Stimulated activated naive CD8-positive, alpha-beta T cell treated with anti-CD3 and anti-CD28 coated beads, Interleukin-15, amount 100 ng/mL, for 72 hours (primary cell): ENCODE data around the gene MANF.
"Not testable (repeated sequence)": the region's sequence is repeated elsewhere in the genome, so short reads cannot be mapped to it uniquely, and the experiment has no call there.

ENCODE experiments used
- ATAC-seq: fragments of 150-1000 bp; cut with Tn5 transposase; 2 replicates; pipeline ENCODE4 v1.10.0; 2021; ENCODE audit warnings: mild to moderate bottlenecking, moderate library complexity
- DNase-seq, 2 donors: peaks; one replicate each; pipeline ENCODE4 v3.0.0; 2021 to 2022
- H3K27ac Mint-ChIP-seq, 2 donors: one replicate each; pipeline ENCODE4 v1.8.0; 2022; ENCODE audit warnings: mild to moderate bottlenecking in 2 of 2, mixed read lengths in 2 of 2, moderate library complexity in 2 of 2
- H3K27me3 Mint-ChIP-seq: one replicate; pipeline ENCODE4 v1.8.0; 2022; ENCODE audit warnings: mixed read lengths
- H3K4me1 Mint-ChIP-seq: one replicate; pipeline ENCODE4 v1.8.0; 2022; ENCODE audit warnings: mild to moderate bottlenecking, mixed read lengths
- H3K4me3 Mint-ChIP-seq, 2 donors: one replicate each; pipeline ENCODE4 v1.8.0; 2022; ENCODE audit warnings: mild to moderate bottlenecking in 2 of 2, mixed read lengths in 2 of 2, moderate library complexity in 1 of 2
- H3K9me3 Mint-ChIP-seq, 2 donors: one replicate each; pipeline ENCODE4 v1.8.0; 2022; ENCODE audit warnings: mixed read lengths in 2 of 2

Gene MANF

DNA sequence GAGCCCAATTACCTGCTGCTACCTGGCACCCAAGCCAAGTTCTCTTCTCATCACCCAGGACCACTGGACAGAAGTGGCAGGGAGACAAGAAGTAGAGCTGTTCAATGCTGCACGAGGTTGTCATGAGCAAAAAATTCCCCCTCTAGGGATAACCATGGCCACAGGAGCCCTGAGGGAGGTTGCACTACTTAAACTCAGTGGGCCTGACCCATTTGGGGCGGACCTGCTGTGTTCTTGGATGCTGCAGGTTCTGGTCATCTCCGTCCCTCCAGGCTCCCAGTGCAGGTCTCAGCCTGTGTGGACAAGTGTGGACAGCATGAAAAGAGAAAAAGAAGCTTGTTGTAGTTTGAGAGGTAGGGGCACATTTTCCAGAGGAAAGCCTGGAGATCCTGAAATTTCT, 26.1 kb upstream of the MANF start:
- DNase-seq, result no peak
- Mint-ChIP-seq H3K27me3 (no peaks in the 10 kb centered on the region), H3K27ac (no peak overlapping the region), H3K4me1 (no peaks in the 10 kb centered on the region), H3K9me3 (no peaks in the 10 kb centered on the region), H3K4me3 (no peak overlapping the region)
- ATAC-seq, result no peak

DNA sequence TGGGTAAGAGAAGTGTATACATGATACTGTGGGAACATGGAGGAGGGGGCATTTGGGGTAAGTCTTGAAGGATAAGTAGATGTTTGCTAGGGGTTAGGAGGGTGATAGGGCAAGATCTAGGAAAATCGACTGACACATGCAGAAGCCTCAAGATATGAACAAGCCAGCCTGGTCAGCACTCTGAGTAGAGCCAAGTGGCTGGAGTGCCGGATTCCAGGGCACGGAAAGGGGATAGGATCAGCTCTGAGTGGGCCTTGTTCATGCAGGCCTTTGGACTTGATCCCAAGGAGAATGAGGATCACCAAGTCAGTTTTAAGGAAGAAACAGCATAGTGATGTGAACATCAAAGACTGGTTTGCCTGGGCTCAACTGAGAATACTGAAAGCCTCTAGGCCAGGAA, 24.3 kb upstream of the MANF start:
- H3K27me3 Mint-ChIP-seq, result no peaks in the 10 kb centered on the region
- DNase-seq (no peak), ATAC-seq (no peak)
- H3K9me3 Mint-ChIP-seq, result no peaks in the 10 kb centered on the region
- H3K4me3 Mint-ChIP-seq, result no peak overlapping the region
- no peak overlapping the region for H3K27ac Mint-ChIP-seq
- H3K4me1 Mint-ChIP-seq, result no peaks in the 10 kb centered on the region

DNA sequence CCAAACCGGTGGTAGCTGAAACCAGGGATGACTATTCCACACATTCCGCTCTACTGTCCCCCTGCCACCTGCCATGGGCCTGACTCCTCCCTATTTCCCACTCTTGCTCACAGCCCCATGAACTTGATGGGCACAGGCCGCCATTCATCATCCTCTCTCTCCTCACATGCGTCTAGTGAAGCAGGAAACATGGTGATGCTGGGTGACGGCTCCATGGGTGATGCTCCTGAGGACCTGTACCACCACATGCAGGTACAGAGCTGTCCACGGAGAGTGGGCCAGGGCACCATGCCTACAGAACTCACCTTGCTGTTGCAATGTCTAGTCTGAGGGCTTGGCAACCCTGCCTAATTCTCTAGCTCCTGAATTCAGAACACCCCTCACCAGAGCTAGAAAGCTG, 23.3 kb upstream of the MANF start:
- H3K4me1 Mint-ChIP-seq, result no peaks in the 10 kb centered on the region
- no peaks in the 10 kb centered on the region for H3K9me3 Mint-ChIP-seq
- no peak overlapping the region for H3K27ac Mint-ChIP-seq
- ATAC-seq (no peak), DNase-seq (no peak)
- H3K27me3 Mint-ChIP-seq, result no peaks in the 10 kb centered on the region
- no peak overlapping the region for H3K4me3 Mint-ChIP-seq

GRCh38 chr3:51362476-51362875, 22.6 kb upstream of the MANF start:
- ATAC-seq (no peak), DNase-seq (no peak)
- no peaks in the 10 kb centered on the region for H3K27me3 Mint-ChIP-seq
- H3K4me1 Mint-ChIP-seq, result no peaks in the 10 kb centered on the region
- no peak overlapping the region for H3K27ac Mint-ChIP-seq
- no peaks in the 10 kb centered on the region for H3K9me3 Mint-ChIP-seq
- H3K4me3 Mint-ChIP-seq, result no peak overlapping the region

- DNase-seq, H3K4me3 Mint-ChIP-seq, H3K27ac Mint-ChIP-seq, H3K27me3 Mint-ChIP-seq, H3K4me1 Mint-ChIP-seq, H3K9me3 Mint-ChIP-seq, ATAC-seq: not testable (repeated sequence)
These were observed 16.8 kb upstream of the MANF start for GRCh38 chr3:51368276-51368675.

- H3K27ac Mint-ChIP-seq, result no peak overlapping the region
These were observed 13.0 kb upstream of the MANF start for GRCh38 chr3:51371943-51372557.

DNA sequence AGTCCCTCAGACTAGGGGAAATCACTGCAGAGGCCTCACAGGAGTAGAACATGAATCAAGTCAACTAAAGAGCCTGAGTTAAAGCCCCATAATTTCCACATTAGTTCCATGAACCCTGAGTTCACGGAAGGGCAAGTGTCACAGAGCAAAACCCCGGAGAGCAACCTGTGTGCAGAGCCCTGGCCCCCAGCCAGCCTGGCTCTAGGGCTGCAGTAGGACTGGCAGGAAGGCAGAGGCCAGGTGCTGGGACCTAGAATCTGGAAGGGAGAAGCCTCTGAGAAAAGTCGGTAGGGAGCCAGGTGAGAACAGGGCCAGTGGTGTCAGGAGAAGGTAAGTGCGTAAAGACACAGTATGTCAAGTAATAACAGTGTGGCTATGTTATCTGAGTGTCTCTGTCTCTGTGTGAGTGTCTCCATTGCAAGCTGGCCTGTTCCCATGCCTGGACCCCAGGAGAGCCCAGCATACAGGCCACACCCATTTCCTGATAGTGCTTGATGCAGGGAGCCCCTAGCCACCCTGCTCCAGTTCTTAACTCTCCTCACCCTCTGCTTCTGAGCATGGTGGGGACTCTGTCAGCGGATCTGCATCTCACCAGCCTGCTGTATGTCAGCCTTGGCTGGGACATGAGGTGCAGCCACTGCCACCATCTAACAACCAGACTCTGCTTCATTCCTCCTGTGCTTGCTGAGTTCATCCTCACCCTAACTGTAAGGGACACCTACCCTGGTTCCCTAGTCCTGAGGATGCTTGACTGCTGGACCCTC, 11.3 kb upstream of the MANF start:
- DNase-seq (no peak), ATAC-seq (no peak)
- Mint-ChIP-seq H3K9me3 (no peaks in the 10 kb centered on the region), H3K4me3 (no peak overlapping the region), H3K27ac (peak overlapping the region in 1 of 2 donors; percentile 44), H3K4me1 (no peaks in the 10 kb centered on the region), H3K27me3 (no peaks in the 10 kb centered on the region)

More at GRCh38 chr3:51371943-51372557, 13.0 kb upstream of the MANF start:
- peak; percentile 38 to 42 for DNase-seq
- ATAC-seq, result peak; percentile 59
- H3K9me3 Mint-ChIP-seq, result no peaks in the 10 kb centered on the region
- no peaks in the 10 kb centered on the region for H3K4me1 Mint-ChIP-seq
- H3K4me3 Mint-ChIP-seq, result no peak overlapping the region
- H3K27me3 Mint-ChIP-seq, result no peaks in the 10 kb centered on the region

- Mint-ChIP-seq H3K4me1 (peaks cover 6% of the 10 kb centered on the region), H3K27me3 (no peaks in the 10 kb centered on the region), H3K9me3 (no peaks in the 10 kb centered on the region), H3K4me3 (no peak overlapping the region), H3K27ac (no peak overlapping the region)
- ATAC-seq, result no peak
- no peak for DNase-seq
These were observed 10.6 kb upstream of the MANF start for GRCh38 chr3:51374456-51374855.

DNA sequence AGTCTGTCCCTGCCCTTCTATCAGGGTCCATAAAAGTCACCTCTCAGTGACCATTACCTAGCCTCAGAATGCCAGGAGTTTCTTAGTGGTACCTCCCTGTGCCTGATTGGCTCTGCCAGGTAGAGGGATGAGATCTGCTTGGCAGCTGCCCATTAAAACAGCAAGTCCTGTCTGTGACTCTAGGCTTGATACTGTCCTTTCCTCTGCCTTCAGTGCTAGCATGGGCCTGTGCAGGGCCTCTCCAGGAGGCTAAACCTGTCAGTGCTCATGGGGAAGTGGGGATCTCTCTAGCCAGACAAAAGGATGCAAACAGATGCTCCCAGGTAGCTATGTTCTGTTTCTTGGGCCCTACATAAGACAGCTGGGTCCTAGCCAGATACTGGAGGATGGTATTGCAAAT, 10.0 kb upstream of the MANF start:
- Mint-ChIP-seq H3K27me3 (no peaks in the 10 kb centered on the region), H3K27ac (no peak overlapping the region), H3K9me3 (no peaks in the 10 kb centered on the region), H3K4me3 (no peak overlapping the region), H3K4me1 (peaks cover 12% of the 10 kb centered on the region)
- DNase-seq (no peak), ATAC-seq (no peak)

DNA sequence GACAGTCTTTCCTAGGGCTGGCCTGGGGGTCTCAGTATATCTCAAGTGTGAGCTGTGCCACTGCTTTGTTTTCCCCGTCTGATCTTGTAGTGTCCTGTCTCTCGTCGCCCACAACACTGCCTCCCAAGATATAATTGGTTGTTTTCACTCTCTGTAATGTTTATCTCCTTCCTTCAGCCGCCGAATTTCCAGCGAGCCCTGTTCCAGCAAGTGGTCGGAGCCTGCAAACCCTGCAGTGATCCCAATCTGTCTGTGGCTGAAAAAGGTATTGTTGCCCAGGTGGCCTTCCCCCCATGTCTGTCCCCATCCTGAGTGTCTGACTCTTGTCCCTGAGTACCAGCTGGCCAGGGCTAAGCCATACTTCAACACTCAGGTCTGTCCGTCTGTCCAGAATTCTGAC, 9.5 kb upstream of the MANF start:
- no peak for ATAC-seq
- no peaks in the 10 kb centered on the region for H3K27me3 Mint-ChIP-seq

DNA sequence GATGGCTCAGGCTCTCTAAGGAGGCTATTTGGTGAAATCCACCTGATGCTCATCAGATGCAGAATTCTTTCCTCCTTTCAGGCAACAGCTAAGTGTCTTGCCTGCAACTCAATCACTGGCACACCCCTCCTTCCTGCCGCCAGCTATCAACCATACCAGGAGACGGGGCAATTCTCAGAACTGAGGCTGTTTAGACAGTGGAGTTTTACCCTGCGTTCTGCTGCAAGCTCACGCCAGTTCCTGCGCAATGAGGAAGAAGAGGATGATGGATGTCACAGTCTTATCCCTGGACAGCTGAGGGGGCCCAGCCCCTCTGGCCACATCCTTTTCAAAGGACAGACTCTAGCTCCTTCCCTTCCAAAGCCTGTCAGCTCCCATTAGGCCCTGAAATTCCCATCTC, 7.0 kb upstream of the MANF start:
- Mint-ChIP-seq H3K27ac (no peak overlapping the region), H3K4me3 (no peak overlapping the region), H3K27me3 (no peaks in the 10 kb centered on the region), H3K9me3 (no peaks in the 10 kb centered on the region), H3K4me1 (peaks cover 18% of the 10 kb centered on the region)
- DNase-seq (no peak), ATAC-seq (no peak)

More for the DNA sequence above, 9.5 kb upstream of the MANF start:
- no peaks in the 10 kb centered on the region for H3K9me3 Mint-ChIP-seq
- no peak overlapping the region for H3K27ac Mint-ChIP-seq
- no peak for DNase-seq
- H3K4me1 Mint-ChIP-seq, result peaks cover 15% of the 10 kb centered on the region
- H3K4me3 Mint-ChIP-seq, result no peak overlapping the region

DNA sequence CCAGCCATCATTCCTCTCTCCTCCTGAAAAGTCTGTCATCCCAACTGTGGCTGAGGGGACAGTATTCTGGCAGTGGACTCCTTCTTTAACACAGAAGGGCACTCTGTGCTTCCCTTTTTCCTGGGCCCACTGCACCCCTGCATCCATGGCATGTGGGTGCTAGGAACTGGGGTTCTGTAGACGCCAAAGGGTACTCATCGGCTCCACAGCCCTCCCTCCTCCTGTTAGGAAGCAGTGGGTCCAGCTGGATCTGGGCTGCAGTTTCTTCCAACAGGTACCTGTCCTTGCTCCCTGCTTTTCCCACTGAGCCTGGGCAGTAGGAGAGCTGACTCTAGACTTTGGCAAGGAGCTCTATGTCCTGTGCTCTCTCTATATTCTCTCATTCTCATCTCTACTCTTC, 6.4 kb upstream of the MANF start:
- ATAC-seq, result no peak
- H3K27me3 Mint-ChIP-seq, result no peaks in the 10 kb centered on the region
- peak overlapping the region in 1 of 2 donors; percentile 88 for H3K27ac Mint-ChIP-seq
- H3K9me3 Mint-ChIP-seq, result no peaks in the 10 kb centered on the region
- no peak overlapping the region for H3K4me3 Mint-ChIP-seq
- H3K4me1 Mint-ChIP-seq, result peaks cover 24% of the 10 kb centered on the region
- DNase-seq, result no peak

GRCh38 chr3:51379301-51379700, 5.8 kb upstream of the MANF start:
- DNase-seq (no peak), ATAC-seq (no peak)
- no peaks in the 10 kb centered on the region for H3K9me3 Mint-ChIP-seq
- peak overlapping the region in 1 of 2 donors; percentile 88 for H3K27ac Mint-ChIP-seq
- H3K27me3 Mint-ChIP-seq, result no peaks in the 10 kb centered on the region
- peaks cover 30% of the 10 kb centered on the region for H3K4me1 Mint-ChIP-seq
- H3K4me3 Mint-ChIP-seq, result no peak overlapping the region

GRCh38 chr3:51379746-51380455, 5.2 kb upstream of the MANF start:
- ATAC-seq (no peak), DNase-seq (no peak)
- H3K4me1 Mint-ChIP-seq, result peaks cover 30% of the 10 kb centered on the region
- no peak overlapping the region for H3K4me3 Mint-ChIP-seq
- no peak overlapping the region for H3K27ac Mint-ChIP-seq
- no peaks in the 10 kb centered on the region for H3K9me3 Mint-ChIP-seq
- no peaks in the 10 kb centered on the region for H3K27me3 Mint-ChIP-seq

GRCh38 chr3:51380601-51381332, 4.3 kb upstream of the MANF start:
- Mint-ChIP-seq H3K27me3 (no peaks in the 10 kb centered on the region), H3K9me3 (no peaks in the 10 kb centered on the region), H3K4me3 (no peak overlapping the region), H3K27ac (no peak overlapping the region), H3K4me1 (peaks cover 34% of the 10 kb centered on the region)
- ATAC-seq (no peak), DNase-seq (no peak)

GRCh38 chr3:51381333-51381705, 3.8 kb upstream of the MANF start:
- ATAC-seq (no peak), DNase-seq (no peak)
- Mint-ChIP-seq H3K9me3 (no peaks in the 10 kb centered on the region), H3K27ac (no peak overlapping the region), H3K27me3 (no peaks in the 10 kb centered on the region), H3K4me3 (no peak overlapping the region), H3K4me1 (peaks cover 39% of the 10 kb centered on the region)
